Peyer's patch (tissue), 4 donors: ENCODE data around the gene RPL21. TPM values are rescaled to one million over a fixed set of nuclear protein-coding genes. Genes with fewer than 3 reads are reported as not detected.
A peak's percentile ranks its signal among the peaks of the same experiment; 100 is the strongest.

Source experiments
- DNase-seq, 3 donors: peaks; one replicate each; pipeline ENCODE4 v3.0.0-alpha.2; 2017 to 2019
- H3K27ac ChIP-seq, 4 donors: fragments of 200-600 bp; sonication (generic); one replicate each; pipeline ENCODE4 v1.5.1; 2016 to 2019
- H3K27me3 ChIP-seq, 2 donors: fragments of 200-600 bp; sonication (generic); one replicate each; pipeline ENCODE4 v1.5.1; 2019
- H3K36me3 ChIP-seq, 3 donors: fragments of 200-600 bp; sonication (generic); one replicate each; pipeline ENCODE4 v1.5.1; 2016 to 2019
- H3K4me1 ChIP-seq, 4 donors: fragments of 200-600 bp; sonication (generic); one replicate each; pipeline ENCODE4 v1.5.1; 2016 to 2019
- H3K4me3 ChIP-seq, 4 donors: fragments of 200-600 bp; sonication (generic); 1 replicate in 3 of 4; 2 replicates in 1 of 4; pipeline ENCODE4 v1.5.1; 2016 to 2019; ENCODE audit warnings: mild to moderate bottlenecking in 1 of 4
- H3K9me3 ChIP-seq, 4 donors: fragments of 200-600 bp; sonication (generic); one replicate each; pipeline ENCODE4 v1.5.1; 2016 to 2019; ENCODE audit warnings: mild to moderate bottlenecking in 1 of 4
- POLR2A ChIP-seq, 2 donors: fragments of 450-650 bp; IDR thresholded peaks; one replicate each; pipeline ENCODE4 v1.5.1; 2017; ENCODE audit warnings: antibody characterized with exemption in 2 of 2, mild to moderate bottlenecking in 2 of 2, moderate library complexity in 2 of 2
- total RNA-seq, 4 donors: library from RNA; depleted of rRNA; stranded (reverse); fragments of >200 nt; gene quantifications; one replicate each; pipeline ENCODE4 v1.1.0, GENCODE V29; 2016
- TF ChIP-seq, protein P1 (sequence below), 6 experiments: fragments of 450-650 bp in 4 of 6; fragments of 200-600 bp in 2 of 6; sonication (generic) in 1 of 6; IDR thresholded peaks; one replicate each; pipeline ENCODE4 v1.5.1; 2017 to 2019; ENCODE audit warnings: antibody characterized with exemption in 6 of 6, mild to moderate bottlenecking in 3 of 6, moderate library complexity in 1 of 6

RPL21 gene
- total RNA-seq, 4 donors from 2014 or later = 179 to 828 (median 278) TPM

DNA sequence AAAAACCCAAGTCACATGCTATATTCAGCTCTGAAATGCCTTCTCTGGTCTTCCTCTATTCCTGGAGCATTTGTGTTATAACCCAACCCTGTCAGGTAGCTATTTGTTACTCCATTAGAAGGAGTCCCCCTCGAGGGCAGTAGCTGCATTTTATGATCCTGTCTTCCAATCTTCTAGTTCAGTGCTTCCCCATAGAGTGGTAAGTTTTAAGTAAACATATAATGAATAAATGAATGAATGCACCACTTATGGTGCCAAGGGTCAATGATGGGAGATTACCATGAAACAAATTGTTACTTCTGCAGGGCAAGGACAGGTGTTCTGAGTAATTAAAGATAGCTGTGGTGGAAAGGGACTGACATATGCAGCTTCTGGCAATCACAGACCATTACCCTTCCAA, 23.3 kb downstream of the RPL21 start:
- no peak for DNase-seq
- Histone ChIP-seq H3K9me3 (no peaks in the 10 kb centered on the region), H3K27ac (no peak overlapping the region), H3K4me1 (peaks cover 3 to 15% (median 5%) of the 10 kb centered on the region in 4 donors), H3K27me3 (no peaks in the 10 kb centered on the region), H3K36me3 (peaks cover 0 to 5% (median 0%) of the 10 kb centered on the region in 3 donors), H3K4me3 (no peak overlapping the region)
- no peak for TF ChIP-seq POLR2A (IDR thresholded peaks at IDR 0.05)
- TF ChIP-seq, protein P1, sequence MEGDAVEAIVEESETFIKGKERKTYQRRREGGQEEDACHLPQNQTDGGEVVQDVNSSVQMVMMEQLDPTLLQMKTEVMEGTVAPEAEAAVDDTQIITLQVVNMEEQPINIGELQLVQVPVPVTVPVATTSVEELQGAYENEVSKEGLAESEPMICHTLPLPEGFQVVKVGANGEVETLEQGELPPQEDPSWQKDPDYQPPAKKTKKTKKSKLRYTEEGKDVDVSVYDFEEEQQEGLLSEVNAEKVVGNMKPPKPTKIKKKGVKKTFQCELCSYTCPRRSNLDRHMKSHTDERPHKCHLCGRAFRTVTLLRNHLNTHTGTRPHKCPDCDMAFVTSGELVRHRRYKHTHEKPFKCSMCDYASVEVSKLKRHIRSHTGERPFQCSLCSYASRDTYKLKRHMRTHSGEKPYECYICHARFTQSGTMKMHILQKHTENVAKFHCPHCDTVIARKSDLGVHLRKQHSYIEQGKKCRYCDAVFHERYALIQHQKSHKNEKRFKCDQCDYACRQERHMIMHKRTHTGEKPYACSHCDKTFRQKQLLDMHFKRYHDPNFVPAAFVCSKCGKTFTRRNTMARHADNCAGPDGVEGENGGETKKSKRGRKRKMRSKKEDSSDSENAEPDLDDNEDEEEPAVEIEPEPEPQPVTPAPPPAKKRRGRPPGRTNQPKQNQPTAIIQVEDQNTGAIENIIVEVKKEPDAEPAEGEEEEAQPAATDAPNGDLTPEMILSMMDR (IDR thresholded peaks at IDR 0.05) = peak in 1 of 6 experiments; percentile 7

DNA sequence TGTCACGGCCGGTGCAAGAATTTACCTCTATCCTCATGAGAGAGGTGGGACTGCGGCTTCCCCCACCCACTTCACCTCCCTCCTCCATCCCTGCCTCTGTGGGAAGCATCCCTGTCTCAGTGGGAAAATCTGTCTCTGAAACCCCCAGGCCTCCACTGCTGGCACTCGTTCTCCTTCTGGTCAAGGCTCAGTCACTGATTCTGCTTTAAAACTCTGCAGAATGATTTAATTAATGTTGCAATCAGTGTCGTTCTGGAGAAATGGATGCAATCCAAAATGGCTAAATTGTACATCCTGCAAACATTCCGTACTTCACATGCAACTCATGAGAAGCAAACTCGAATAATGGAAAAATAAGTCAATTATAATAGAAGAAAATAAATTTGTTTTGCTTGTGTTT, 24.8 kb downstream of the RPL21 start:
- no peak for DNase-seq
- peaks cover 0 to 5% (median 0%) of the 10 kb centered on the region in 3 donors for H3K36me3 ChIP-seq
- TF ChIP-seq, protein P1 (IDR thresholded peaks at IDR 0.05) = no peak
- TF ChIP-seq POLR2A (IDR thresholded peaks at IDR 0.05) = no peak
- H3K9me3 ChIP-seq = no peaks in the 10 kb centered on the region
- no peaks in the 10 kb centered on the region for H3K27me3 ChIP-seq
- peaks cover 0 to 12% (median 2%) of the 10 kb centered on the region in 4 donors for H3K4me1 ChIP-seq
- peak overlapping the region in 2 of 4 donors; percentile 44 to 53 for H3K27ac ChIP-seq
- no peak overlapping the region for H3K4me3 ChIP-seq

DNA sequence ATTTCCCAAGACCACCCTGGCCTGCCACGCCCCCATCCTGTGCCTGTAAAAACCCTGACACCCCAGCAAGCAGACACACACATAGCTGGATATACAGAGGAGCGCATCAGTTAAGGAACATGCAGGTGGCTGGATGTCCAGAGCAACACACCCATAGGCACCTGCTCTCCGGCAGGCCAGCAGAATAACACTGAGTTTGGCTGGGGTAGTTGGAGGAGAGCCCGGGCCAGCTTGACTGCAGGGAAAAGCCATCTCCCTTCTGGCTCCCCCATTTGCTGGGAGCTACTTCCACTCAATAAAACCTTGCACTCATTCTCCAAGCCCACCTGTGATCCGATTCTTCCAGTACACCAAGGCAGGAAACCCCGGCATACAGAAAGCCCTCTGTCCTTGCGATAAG, 28.1 kb downstream of the RPL21 start:
- no peaks in the 10 kb centered on the region for H3K9me3 ChIP-seq
- no peak for DNase-seq
- peaks cover 0 to 4% (median under 1%) of the 10 kb centered on the region in 4 donors for H3K4me1 ChIP-seq
- H3K4me3 ChIP-seq = no peak overlapping the region
- no peaks in the 10 kb centered on the region for H3K27me3 ChIP-seq
- no peak overlapping the region for H3K27ac ChIP-seq
- H3K36me3 ChIP-seq = no peaks in the 10 kb centered on the region
- TF ChIP-seq POLR2A (IDR thresholded peaks at IDR 0.05) = no peak
- TF ChIP-seq, protein P1 (IDR thresholded peaks at IDR 0.05) = no peak

DNA sequence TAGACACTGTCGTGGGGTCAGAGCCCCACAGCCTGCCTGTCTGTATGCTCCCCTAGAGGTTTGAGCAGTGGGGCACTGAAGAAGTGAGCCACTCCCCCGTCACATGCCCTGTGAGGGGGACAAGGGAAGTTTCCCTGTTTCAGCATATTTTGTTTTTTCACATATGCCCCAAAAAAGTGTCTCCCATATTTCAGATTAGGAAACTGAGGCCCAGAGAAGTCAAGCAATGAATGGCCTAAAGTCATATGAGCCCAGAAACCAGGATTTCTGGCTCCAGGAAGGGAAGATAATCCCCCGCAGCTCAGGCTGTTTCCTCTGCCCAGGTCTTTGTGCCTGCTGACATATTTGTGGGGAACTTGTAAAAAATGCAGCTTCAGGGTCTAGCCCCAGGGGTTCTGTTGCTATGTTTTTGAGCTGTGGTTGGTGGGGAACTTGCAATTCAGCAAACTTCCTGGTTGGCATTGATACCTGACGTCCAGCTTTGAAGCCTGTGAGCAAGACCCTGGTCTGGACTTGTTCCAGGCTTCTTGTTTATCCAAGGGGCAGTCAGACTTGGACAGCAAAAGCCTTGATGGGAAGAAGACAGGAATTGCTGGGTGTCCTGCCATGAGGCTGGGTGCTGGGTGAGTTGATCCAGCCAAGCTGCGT, 28.8 kb downstream of the RPL21 start:
- Histone ChIP-seq H3K4me3 (no peak overlapping the region), H3K27me3 (no peaks in the 10 kb centered on the region), H3K4me1 (no peaks in the 10 kb centered on the region), H3K27ac (no peak overlapping the region), H3K9me3 (no peaks in the 10 kb centered on the region), H3K36me3 (no peaks in the 10 kb centered on the region)
- DNase-seq = no peak
- no peak for TF ChIP-seq POLR2A (IDR thresholded peaks at IDR 0.05)
- TF ChIP-seq, protein P1 (IDR thresholded peaks at IDR 0.05) = no peak

DNA sequence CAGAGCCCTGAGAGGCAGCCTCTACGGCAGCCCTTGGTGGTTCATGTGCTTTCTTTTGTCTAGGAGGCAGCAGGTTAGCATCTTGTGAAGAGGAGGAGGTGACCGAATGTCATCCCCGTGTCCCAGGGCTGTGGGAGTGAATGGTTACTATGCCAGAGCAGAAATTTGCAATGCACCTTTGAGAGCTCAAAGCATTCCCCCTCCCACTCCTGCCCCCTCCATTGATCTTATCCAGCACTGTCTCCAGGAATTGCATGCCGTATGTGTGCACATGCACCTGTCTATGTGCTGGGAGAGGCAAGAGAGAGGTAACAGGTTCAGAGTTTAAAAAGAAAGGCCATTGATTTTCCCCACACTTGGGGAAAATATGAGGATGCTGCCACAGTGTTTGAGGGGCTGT, 29.5 kb downstream of the RPL21 start:
- TF ChIP-seq, protein P1 (IDR thresholded peaks at IDR 0.05) = no peak
- no peak for TF ChIP-seq POLR2A (IDR thresholded peaks at IDR 0.05)
- DNase-seq = no peak
- no peak overlapping the region for H3K4me3 ChIP-seq
- no peaks in the 10 kb centered on the region for H3K27me3 ChIP-seq
- H3K4me1 ChIP-seq = no peaks in the 10 kb centered on the region
- H3K27ac ChIP-seq = no peak overlapping the region
- no peaks in the 10 kb centered on the region for H3K9me3 ChIP-seq
- H3K36me3 ChIP-seq = no peaks in the 10 kb centered on the region
